HEK293T (cell line): ENCODE measurements around the gene MMD2.
"Not testable (repeated sequence)": the region's sequence is repeated elsewhere in the genome, so short reads cannot be mapped to it uniquely, and the experiment has no call there.

Source experiments
- CTCF ChIA-PET: fragments of 350-600 bp; formaldehyde crosslinking; extraction: SDS; loops from one replicate; lab custom pipeline; 2021; ENCODE audit warnings: antibody characterized with exemption, inconsistent platforms; lab: Yijun Ruan, JAX
- POLR2A ChIA-PET: fragments of 350-600 bp; formaldehyde crosslinking; extraction: SDS; loops from one replicate; lab custom pipeline; 2020; ENCODE audit warnings: antibody characterized with exemption, inconsistent platforms; lab: Yijun Ruan, JAX
- DNase-seq: peaks from one replicate; pipeline ENCODE4 v3.0.0; 2012; ENCODE audit warnings: mixed read lengths; ENCODE audit errors: extremely low spot score
- ARNT ChIP-seq: fragments of 450-650 bp; IDR thresholded peaks from 2 replicates; pipeline ENCODE4 v1.6.1; 2017; ENCODE audit warnings: mild to moderate bottlenecking
- BHLHE40 ChIP-seq: fragments of 450-650 bp; IDR thresholded peaks from 2 replicates; pipeline ENCODE4 v1.6.1; 2016; ENCODE audit warnings: mild to moderate bottlenecking, moderate library complexity, borderline replicate concordance
- CTBP1 ChIP-seq: fragments of 450-650 bp; IDR thresholded peaks from 2 replicates; pipeline ENCODE4 v1.6.1; 2016; ENCODE audit warnings: borderline replicate concordance
- ELF4 ChIP-seq: fragments of 450-650 bp; IDR thresholded peaks from 2 replicates; pipeline ENCODE4 v1.6.1; 2017; ENCODE audit warnings: antibody characterized with exemption
- FOXA1 ChIP-seq: fragments of 450-650 bp; IDR thresholded peaks from 2 replicates; pipeline ENCODE4 v1.6.1; 2016; ENCODE audit warnings: mild to moderate bottlenecking
- FOXK2 ChIP-seq: fragments of 450-650 bp; IDR thresholded peaks from 2 replicates; pipeline ENCODE4 v1.6.1; 2016; ENCODE audit warnings: mild to moderate bottlenecking
- HDGF ChIP-seq: fragments of 450-650 bp; IDR thresholded peaks from 2 replicates; pipeline ENCODE4 v1.6.1; 2017; ENCODE audit warnings: antibody characterized with exemption, borderline replicate concordance
- L3MBTL2 ChIP-seq: fragments of 450-650 bp; conservative IDR thresholded peaks from 2 replicates; pipeline ENCODE4 v1.6.1; 2016; ENCODE audit warnings: mild to moderate bottlenecking
- LEF1 ChIP-seq: fragments of 450-650 bp; IDR thresholded peaks from 2 replicates; pipeline ENCODE4 v1.6.1; 2017; ENCODE audit warnings: mild to moderate bottlenecking, borderline replicate concordance
- NFRKB ChIP-seq: fragments of 450-650 bp; IDR thresholded peaks from 2 replicates; pipeline ENCODE4 v1.6.1; 2016; ENCODE audit warnings: mild to moderate bottlenecking, moderate library complexity
- PKNOX1 ChIP-seq: fragments of 450-650 bp; IDR thresholded peaks from 2 replicates; pipeline ENCODE4 v1.6.1; 2016
- SP1 ChIP-seq: fragments of 450-650 bp; IDR thresholded peaks from 2 replicates; pipeline ENCODE4 v1.6.1; 2017
- SUZ12 ChIP-seq: fragments of 450-650 bp; IDR thresholded peaks from 2 replicates; pipeline ENCODE4 v1.6.1; 2016; ENCODE audit warnings: mild to moderate bottlenecking
- TARDBP ChIP-seq: fragments of 450-650 bp; IDR thresholded peaks from 2 replicates; pipeline ENCODE4 v1.6.1; 2016
- ZNF384 ChIP-seq: fragments of 450-650 bp; IDR thresholded peaks from 2 replicates; pipeline ENCODE4 v1.6.1; 2016

Gene MMD2

GRCh38 chr7:4998244-4998643 is 39.3 kb upstream of the MMD2 start:
- no peak for DNase-seq
- CTCF ChIA-PET = no interaction called here
- no peak for TF ChIP-seq NFRKB
- TF ChIP-seq ELF4 = no peak
- no peak for TF ChIP-seq FOXK2
- TF ChIP-seq PKNOX1 = no peak
- TF ChIP-seq CTBP1 = no peak
- TF ChIP-seq TARDBP = no peak
- TF ChIP-seq SUZ12 = no peak
- TF ChIP-seq L3MBTL2 = no peak
- TF ChIP-seq HDGF = no peak
- TF ChIP-seq SP1 = no peak
- TF ChIP-seq FOXA1 = no peak
- TF ChIP-seq ARNT = no peak
- no peak for TF ChIP-seq LEF1
- no peak for TF ChIP-seq ZNF384
- POLR2A ChIA-PET = no interaction called here

GRCh38 chr7:4996696-4997222 is 37.8 kb upstream of the MMD2 start:
- ChIA-PET POLR2A (no interaction called here), CTCF (no interaction called here)
- no peak for TF ChIP-seq TARDBP
- peak; percentile 28; the same call in 1 of the 2 replicates for TF ChIP-seq PKNOX1
- DNase-seq = no peak

DNA sequence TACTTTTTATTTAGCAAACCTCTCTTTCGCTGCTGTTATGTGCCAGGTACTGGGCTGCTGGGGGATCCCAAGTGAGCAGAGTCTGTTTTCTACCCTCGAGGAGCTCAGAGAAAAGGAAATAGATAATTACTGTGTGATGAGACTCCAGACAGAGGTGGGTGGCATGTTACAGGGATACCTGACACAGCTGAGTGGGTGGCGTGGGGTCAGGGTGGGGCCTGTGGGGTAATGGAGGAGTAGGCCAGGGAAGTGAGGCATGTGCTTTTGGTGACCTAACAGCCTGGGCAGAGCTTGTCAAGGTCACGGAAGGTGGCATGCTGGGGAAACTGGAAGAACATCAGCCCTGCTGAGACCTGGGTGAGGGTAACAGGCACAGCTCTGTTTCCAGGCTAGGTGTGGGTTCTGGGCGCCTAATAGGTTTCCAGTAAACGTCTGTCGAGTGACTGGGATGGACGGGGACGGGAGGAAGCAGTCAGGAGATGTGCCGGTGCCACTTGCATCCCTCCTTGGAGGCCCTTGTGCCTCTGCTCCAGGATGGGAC is 36.5 kb upstream of the MMD2 start:
- POLR2A ChIA-PET = no interaction called here
- CTCF ChIA-PET = no interaction called here

GRCh38 chr7:4993471-4993870 is 34.5 kb upstream of the MMD2 start:
- TF ChIP-seq LEF1 (no peak), PKNOX1 (no peak), ZNF384 (no peak), SUZ12 (no peak), L3MBTL2 (no peak), HDGF (no peak), CTBP1 (no peak), ELF4 (no peak), TARDBP (no peak), ARNT (no peak), SP1 (no peak), BHLHE40 (no peak), FOXA1 (no peak), NFRKB (no peak)
- POLR2A ChIA-PET = no interaction called here

More for the DNA sequence above, 36.5 kb upstream of the MMD2 start:
- TF ChIP-seq FOXA1 (no peak), HDGF (no peak), L3MBTL2 (no peak), CTBP1 (no peak)
- DNase-seq = no peak

GRCh38 chr7:4982741-4983140 is 23.8 kb upstream of the MMD2 start:
- CTCF ChIA-PET = interaction anchor here (0.5 to 1.0 kb wide), 2 partner anchors 8 to 91 kb away, joined by 3 read pairs; no protein-coding TSS in a partner anchor
- DNase-seq, POLR2A ChIA-PET: not testable (repeated sequence)

More at GRCh38 chr7:4993471-4993870, 34.5 kb upstream of the MMD2 start:
- DNase-seq = no peak
- CTCF ChIA-PET = no interaction called here

DNA sequence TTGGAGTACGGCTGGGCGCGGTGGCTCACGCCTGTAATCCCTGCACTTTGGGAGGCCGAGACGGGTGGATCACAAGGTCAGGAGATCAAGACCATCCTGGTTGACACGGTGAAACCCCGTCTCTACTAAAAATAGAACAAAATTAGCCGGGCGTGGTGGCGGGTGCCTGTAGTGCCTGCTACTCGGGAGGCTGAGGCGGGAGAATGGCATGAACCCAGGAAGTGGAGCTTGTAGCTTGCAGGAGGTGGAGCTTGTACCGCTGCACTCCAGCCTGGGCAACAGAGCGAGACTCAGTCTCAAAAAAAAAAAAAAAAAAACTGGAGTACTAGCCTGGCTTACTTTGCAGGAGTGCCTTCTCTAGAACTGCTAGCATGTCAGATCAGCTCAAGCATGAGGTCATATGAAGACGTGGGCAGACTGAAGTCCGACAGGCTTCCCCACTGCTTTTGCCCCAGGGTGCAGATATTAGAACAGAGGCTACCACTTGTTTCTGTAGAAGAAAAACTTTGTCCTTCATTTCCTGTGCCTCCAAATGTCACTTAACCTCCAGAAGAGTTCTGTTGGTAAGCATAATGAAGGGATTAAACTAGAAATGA is 22.4 kb upstream of the MMD2 start:
- DNase-seq, CTCF ChIA-PET, POLR2A ChIA-PET: not testable (repeated sequence)

- CTCF ChIA-PET, POLR2A ChIA-PET, DNase-seq: not testable (repeated sequence)
Measured at GRCh38 chr7:4975626-4976025, 16.6 kb upstream of the MMD2 start.
